Fibroblast of lung (primary cell): Measurements from ENCODE around the gene TPRG1L.

Experiments used
- EZH2 ChIP-seq: IDR thresholded peaks from 2 replicates; pipeline ENCODE4 v1.5.1; 2012; ENCODE audit warnings: low read length, control low read depth, mild to moderate bottlenecking; ENCODE audit errors: missing control alignments
- TF ChIP-seq, protein P1 (sequence below), 2 donors: IDR thresholded peaks in 1 of 2; conservative IDR thresholded peaks in 1 of 2; 1 replicate in 1 of 2; 2 replicates in 1 of 2; pipeline ENCODE4 v1.5.1; 2011 to 2012; ENCODE audit warnings: low read length in 2 of 2, control low read depth in 1 of 2, inconsistent platforms in 1 of 2, low read depth in 1 of 2, mild to moderate bottlenecking in 1 of 2

DNA sequence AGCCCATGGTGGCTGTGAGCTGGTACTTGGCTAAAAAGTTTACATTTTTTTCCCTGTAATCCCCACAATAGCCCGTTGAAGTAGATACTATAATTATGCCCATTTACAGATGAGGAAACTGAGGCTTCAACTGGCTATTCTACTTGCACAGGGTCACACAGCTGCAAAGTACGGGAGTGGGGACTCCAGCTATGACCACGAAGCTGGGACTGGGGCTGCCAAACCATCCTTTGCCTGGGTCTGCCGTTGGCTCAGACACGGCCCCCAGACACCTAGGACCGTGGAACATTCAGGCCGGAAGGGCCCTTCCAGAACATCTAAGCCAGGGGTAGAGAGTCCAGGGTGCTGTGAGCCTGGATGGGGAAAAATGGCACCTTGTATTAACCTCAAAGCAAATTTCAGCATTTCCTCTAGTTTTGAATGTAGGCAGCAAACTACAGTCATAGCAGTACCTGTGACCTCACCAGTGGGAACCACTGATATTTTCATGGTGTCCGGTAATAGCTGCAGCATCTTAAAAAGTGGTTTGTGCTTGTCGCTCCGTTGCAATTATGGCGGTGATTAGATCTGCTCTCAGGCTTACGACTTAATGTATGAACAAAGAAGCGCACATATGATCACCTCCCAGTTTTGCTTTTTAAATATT, 31.8 kb downstream of the TPRG1L start:
- TF ChIP-seq, protein P1, sequence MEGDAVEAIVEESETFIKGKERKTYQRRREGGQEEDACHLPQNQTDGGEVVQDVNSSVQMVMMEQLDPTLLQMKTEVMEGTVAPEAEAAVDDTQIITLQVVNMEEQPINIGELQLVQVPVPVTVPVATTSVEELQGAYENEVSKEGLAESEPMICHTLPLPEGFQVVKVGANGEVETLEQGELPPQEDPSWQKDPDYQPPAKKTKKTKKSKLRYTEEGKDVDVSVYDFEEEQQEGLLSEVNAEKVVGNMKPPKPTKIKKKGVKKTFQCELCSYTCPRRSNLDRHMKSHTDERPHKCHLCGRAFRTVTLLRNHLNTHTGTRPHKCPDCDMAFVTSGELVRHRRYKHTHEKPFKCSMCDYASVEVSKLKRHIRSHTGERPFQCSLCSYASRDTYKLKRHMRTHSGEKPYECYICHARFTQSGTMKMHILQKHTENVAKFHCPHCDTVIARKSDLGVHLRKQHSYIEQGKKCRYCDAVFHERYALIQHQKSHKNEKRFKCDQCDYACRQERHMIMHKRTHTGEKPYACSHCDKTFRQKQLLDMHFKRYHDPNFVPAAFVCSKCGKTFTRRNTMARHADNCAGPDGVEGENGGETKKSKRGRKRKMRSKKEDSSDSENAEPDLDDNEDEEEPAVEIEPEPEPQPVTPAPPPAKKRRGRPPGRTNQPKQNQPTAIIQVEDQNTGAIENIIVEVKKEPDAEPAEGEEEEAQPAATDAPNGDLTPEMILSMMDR (conservative IDR thresholded peaks at IDR 0.05 in 1 of 2, IDR thresholded peaks at IDR 0.05 in 1 of 2; ENCODE audit: low read depth in 1 of 2, low read length in 2 of 2), result no peak
- TF ChIP-seq EZH2, result no peak
